NCI-H2081 (cell line): ENCODE data around the gene MT1M.

Experiments used
- DNase-seq, 2 experiments: peaks; one replicate each; lab custom pipeline; 2025; lab: John Stamatoyannopoulos, UW

MT1M gene

GRCh38 chr16:56628486-56629350, 3.7 kb upstream of the MT1M start:
- no peak for DNase-seq

- no peak for DNase-seq
Observed at GRCh38 chr16:56629531-56629930, 2.9 kb upstream of the MT1M start.

- DNase-seq: no peak
Observed at GRCh38 chr16:56630134-56630533, 2.3 kb upstream of the MT1M start.

- no peak for DNase-seq
Observed at GRCh38 chr16:56631197-56631596, 1.3 kb upstream of the MT1M start.

GRCh38 chr16:56631832-56632155, 665 bp upstream of the MT1M start:
- no peak for DNase-seq

- no peak for DNase-seq
Observed at GRCh38 chr16:56632848-56633365, 448 bp downstream of the MT1M start.

- no peak for DNase-seq
Observed at GRCh38 chr16:56633535-56633934, 1.1 kb downstream of the MT1M start.

GRCh38 chr16:56634715-56635440, 2.4 kb downstream of the MT1M start:
- no peak for DNase-seq

- DNase-seq: no peak
Observed at GRCh38 chr16:56635441-56635967, 3.0 kb downstream of the MT1M start.

- DNase-seq: no peak
Observed at GRCh38 chr16:56636616-56637413, 4.4 kb downstream of the MT1M start.

GRCh38 chr16:56637814-56638750, 5.6 kb downstream of the MT1M start, which contains the start of gene MT1A:
TSS of gene MT1A (plus strand) at chr16:56638666. CDS start at chr16:56638739, 73 bp downstream.
- no peak for DNase-seq

GRCh38 chr16:56639045-56639444, 6.6 kb downstream of the MT1M start:
- DNase-seq: no peak

- DNase-seq: no peak
Observed at GRCh38 chr16:56640076-56640475, 7.6 kb downstream of the MT1M start.

GRCh38 chr16:56641166-56641565, 8.7 kb downstream of the MT1M start:
- no peak for DNase-seq

GRCh38 chr16:56643080-56643778, 10.8 kb downstream of the MT1M start:
- no peak for DNase-seq

GRCh38 chr16:56643833-56644232, 11.4 kb downstream of the MT1M start:
- no peak for DNase-seq

- no peak for DNase-seq
Observed at GRCh38 chr16:56645311-56645710, 12.9 kb downstream of the MT1M start.

GRCh38 chr16:56645838-56646237, 13.4 kb downstream of the MT1M start:
- no peak for DNase-seq

GRCh38 chr16:56647641-56648431, 15.4 kb downstream of the MT1M start:
- no peak for DNase-seq
